ENCODE measurements around the gene RPS24.

The RPS24 gene

DNA sequence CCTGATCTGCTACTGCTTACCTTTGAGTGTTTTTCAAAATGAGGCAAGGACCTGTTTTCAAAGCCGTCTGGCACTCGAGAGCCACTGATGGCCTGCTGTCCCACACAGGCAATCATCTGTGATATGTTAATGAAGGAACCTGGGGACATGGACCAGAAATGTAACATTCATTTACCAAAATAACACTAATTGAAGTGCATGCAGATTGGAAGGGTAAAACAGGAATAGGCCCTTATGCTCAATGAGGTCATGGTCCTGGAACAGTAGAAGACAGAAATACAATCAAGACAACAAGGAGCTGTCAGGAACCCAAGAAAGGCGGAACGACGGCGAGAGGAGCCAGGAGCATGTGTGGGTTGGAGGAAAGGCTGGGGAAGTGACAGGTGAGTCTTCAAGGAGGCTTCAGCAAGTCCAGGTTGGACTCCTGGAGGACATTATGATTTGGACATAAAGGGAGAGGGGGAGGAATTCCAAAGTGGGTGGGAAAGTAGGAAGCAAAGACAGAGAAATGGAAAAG is 32.6 kb upstream of the RPS24 start:
- in situ Hi-C loops (cut with MboI; ENCODE audit: low pct_unique_long_range_greater_than_20kb, low sequenced_read_pairs, unreplicated experiment) = no loop called here
- TF ChIP-seq, protein P1, sequence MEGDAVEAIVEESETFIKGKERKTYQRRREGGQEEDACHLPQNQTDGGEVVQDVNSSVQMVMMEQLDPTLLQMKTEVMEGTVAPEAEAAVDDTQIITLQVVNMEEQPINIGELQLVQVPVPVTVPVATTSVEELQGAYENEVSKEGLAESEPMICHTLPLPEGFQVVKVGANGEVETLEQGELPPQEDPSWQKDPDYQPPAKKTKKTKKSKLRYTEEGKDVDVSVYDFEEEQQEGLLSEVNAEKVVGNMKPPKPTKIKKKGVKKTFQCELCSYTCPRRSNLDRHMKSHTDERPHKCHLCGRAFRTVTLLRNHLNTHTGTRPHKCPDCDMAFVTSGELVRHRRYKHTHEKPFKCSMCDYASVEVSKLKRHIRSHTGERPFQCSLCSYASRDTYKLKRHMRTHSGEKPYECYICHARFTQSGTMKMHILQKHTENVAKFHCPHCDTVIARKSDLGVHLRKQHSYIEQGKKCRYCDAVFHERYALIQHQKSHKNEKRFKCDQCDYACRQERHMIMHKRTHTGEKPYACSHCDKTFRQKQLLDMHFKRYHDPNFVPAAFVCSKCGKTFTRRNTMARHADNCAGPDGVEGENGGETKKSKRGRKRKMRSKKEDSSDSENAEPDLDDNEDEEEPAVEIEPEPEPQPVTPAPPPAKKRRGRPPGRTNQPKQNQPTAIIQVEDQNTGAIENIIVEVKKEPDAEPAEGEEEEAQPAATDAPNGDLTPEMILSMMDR (IDR thresholded peaks at IDR 0.05; ENCODE audit: extremely low read depth, insufficient read depth, missing control alignments) = no peak
- DNase-seq (ENCODE audit: low spot score) = no peak

DNA sequence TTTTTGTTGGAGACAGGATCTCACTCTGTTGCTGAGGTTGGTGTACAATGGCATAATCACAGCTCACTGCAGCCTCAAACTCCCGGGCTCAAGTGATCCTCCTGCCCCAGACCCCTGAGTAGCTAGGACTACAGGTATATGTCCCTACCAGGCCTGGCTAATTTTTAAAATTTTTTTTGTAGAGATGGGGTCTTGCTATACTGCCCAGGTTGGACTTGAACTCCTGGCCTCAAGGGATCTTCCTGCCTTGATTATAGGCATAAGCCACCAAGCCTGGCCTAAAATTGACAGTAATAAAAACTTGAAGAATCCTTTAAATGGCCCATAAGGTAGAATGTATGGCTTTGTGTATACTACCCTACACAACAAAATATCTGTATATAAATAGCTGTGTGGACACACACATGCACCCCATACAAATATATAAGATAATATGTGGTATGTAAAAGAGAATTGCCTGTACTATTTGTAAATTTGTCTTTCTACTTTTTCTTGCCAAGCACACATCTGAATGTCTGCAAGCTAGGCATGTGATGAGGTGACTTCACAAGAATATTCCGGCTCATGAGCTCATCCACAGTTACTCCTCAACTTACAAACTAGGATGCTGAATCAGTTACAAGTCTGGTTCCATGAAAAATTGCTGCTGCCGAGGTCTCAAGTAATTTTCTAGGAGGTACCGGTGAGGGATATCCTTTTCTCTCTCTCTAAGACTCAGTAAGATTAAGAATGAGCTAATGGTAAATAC is 30.9 kb upstream of the RPS24 start:
- in situ Hi-C loops (cut with MboI; ENCODE audit: low pct_unique_long_range_greater_than_20kb, low sequenced_read_pairs, unreplicated experiment) = no loop called here
- TF ChIP-seq, protein P1 (IDR thresholded peaks at IDR 0.05; ENCODE audit: extremely low read depth, insufficient read depth, missing control alignments) = no peak
- DNase-seq (ENCODE audit: low spot score) = no peak

DNA sequence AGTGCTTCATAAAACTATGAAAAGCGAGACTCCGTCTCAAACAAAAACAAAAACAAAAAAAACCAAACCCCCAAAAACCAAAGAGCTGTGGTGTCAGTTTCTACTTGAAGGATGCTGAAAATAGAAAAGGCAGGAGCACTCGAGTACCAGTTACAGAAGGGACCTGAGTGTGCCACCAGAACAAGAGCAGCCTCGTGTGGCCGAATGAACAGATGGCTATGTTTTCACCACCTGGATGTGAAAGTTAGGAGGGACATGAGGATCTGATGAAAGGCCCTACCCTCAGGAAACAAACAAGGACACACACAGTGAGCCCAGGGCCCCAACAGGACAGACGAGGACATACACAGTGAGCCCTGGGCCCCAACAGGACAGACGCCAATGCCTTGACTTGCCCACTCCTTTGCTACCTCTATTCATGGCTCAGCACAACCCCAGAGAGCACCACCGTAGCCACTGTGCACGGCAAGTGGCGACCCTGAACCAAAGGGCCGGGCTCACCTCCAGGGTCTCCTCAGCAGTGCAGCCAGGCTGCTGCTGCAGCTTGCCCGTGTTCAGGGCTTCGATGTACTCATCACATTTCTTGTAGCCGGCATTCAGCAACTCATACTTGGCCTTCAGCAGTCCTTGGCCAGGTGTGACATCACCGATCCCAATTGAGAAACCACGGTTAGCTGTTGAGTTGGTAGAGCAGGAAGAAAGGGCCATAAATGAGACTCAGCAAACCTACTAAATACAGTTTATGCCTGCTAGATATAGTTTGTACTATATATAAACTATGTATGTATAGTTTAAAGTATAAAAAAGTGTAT is 29.2 kb upstream of the RPS24 start:
- no peak for DNase-seq (ENCODE audit: low spot score)
- in situ Hi-C loops (cut with MboI; ENCODE audit: low pct_unique_long_range_greater_than_20kb, low sequenced_read_pairs, unreplicated experiment) = no loop called here

DNA sequence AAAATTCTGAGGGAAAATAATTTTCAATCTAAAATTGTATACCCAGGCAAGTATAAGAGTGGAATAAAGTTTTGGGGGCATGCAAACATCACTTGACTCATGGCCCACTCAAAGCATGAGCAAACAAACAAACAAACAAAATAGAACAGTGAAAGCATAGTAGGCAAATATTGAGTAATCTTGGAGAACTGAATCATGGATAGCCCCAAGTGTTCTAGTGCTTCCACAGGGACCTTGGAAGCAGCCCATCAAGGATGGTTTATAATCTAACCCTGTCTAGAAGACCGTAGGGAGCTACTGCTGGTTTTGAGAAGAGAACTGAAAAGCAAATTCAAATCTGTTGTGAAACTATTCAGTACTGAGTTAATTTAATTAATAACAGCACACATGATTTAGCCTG is 26.5 kb upstream of the RPS24 start:
- DNase-seq (ENCODE audit: low spot score) = no peak
- in situ Hi-C loops (cut with MboI; ENCODE audit: low pct_unique_long_range_greater_than_20kb, low sequenced_read_pairs, unreplicated experiment) = no loop called here
- TF ChIP-seq, protein P1 (IDR thresholded peaks at IDR 0.05; ENCODE audit: extremely low read depth, insufficient read depth, missing control alignments) = no peak

More for the DNA sequence above, 29.2 kb upstream of the RPS24 start:
- TF ChIP-seq, protein P1 (IDR thresholded peaks at IDR 0.05; ENCODE audit: extremely low read depth, insufficient read depth, missing control alignments) = no peak

DNA sequence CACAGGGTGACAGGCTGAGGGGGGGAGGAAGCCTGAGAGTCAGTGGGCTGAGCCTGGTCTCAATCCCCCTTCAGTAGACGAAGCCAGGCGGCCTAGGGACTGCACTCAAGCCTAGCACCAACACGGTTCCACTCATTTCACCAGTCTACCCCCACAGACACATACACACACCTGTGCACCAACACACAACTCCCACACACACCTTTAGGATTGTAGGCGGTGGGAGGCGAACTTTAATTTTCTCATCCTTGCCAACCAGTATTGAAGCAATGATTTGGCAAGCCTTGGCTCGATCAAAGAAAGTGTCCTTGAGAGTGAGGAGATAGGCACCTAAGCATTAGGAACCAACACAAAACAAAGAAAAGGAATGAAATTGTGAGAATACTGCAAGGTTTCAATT is 24.0 kb upstream of the RPS24 start:
- TF ChIP-seq, protein P1 (IDR thresholded peaks at IDR 0.05; ENCODE audit: extremely low read depth, insufficient read depth, missing control alignments) = no peak
- in situ Hi-C loops (cut with MboI; ENCODE audit: low pct_unique_long_range_greater_than_20kb, low sequenced_read_pairs, unreplicated experiment) = no loop called here
- DNase-seq (ENCODE audit: low spot score) = no peak

DNA sequence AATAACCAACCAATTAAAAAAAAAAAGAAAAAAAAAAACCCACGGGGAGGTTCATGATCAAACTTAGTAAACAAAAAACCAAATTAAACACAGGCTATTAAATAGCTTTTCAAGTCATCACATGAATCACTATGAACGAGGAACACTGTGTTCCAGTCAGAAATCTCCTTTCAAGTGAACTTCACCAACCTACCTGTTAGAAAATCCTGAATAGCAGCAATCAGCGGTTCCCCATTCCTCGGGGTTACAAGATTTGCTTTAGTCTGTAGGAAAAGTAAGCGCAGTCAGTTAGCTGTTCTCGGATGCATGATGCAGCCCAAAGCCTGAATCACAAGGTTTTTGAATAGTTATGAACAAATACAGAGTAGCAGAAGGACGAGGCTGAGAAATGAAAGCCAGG is 23.4 kb upstream of the RPS24 start:
- in situ Hi-C loops (cut with MboI; ENCODE audit: low pct_unique_long_range_greater_than_20kb, low sequenced_read_pairs, unreplicated experiment) = no loop called here
- DNase-seq (ENCODE audit: low spot score) = no peak
- TF ChIP-seq, protein P1 (IDR thresholded peaks at IDR 0.05; ENCODE audit: extremely low read depth, insufficient read depth, missing control alignments) = no peak
